GM10266 (cell line): Measurements from ENCODE around the gene HSD17B7.

ENCODE experiments used
- DNase-seq: peaks from one replicate; pipeline ENCODE4 v3.0.0; 2012; ENCODE audit errors: extremely low spot score
- TF ChIP-seq, protein P1 (sequence below): IDR thresholded peaks from 2 replicates; pipeline ENCODE4 v1.5.1; 2012; ENCODE audit warnings: mild to moderate bottlenecking, low read depth; ENCODE audit not compliant: control insufficient read depth, insufficient read depth; ENCODE audit errors: missing control alignments

Gene HSD17B7

DNA sequence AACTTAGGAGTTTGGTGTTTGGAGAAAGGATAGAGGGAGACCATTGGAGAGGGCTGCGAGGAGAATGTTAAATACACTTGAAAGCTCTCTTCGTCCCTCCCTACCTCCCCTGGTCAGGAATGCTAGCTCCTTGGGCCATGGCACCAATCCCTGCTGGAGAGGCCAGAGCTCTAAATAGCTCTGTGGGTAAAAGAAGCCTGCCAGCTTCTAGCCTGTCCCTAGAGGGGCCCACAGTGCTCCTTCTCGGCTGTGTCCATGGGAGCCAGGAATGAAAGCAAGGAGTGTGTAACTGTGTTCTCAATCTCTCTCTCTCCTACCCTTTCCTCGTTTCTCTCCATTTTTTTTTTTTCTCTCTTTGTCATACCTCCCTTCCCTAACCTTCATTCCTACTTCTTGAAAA lies 70.6 kb downstream of the HSD17B7 start, which contains the start of gene CCDC190:
CCDC190 (minus strand) TSS at position 75 of the 400 bp plus-strand sequence. CDS start 1,529 bp downstream, outside the sequence.
- TF ChIP-seq, protein P1, sequence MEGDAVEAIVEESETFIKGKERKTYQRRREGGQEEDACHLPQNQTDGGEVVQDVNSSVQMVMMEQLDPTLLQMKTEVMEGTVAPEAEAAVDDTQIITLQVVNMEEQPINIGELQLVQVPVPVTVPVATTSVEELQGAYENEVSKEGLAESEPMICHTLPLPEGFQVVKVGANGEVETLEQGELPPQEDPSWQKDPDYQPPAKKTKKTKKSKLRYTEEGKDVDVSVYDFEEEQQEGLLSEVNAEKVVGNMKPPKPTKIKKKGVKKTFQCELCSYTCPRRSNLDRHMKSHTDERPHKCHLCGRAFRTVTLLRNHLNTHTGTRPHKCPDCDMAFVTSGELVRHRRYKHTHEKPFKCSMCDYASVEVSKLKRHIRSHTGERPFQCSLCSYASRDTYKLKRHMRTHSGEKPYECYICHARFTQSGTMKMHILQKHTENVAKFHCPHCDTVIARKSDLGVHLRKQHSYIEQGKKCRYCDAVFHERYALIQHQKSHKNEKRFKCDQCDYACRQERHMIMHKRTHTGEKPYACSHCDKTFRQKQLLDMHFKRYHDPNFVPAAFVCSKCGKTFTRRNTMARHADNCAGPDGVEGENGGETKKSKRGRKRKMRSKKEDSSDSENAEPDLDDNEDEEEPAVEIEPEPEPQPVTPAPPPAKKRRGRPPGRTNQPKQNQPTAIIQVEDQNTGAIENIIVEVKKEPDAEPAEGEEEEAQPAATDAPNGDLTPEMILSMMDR = no peak
- no peak for DNase-seq

GRCh38 chr1:162861625-162862024 lies 71.1 kb downstream of the HSD17B7 start:
- no peak for DNase-seq
- TF ChIP-seq, protein P1 = no peak
